K562 (cell line): ENCODE data around the gene ZNHIT1. TPM values are rescaled to one million over a fixed set of nuclear protein-coding genes. Genes with fewer than 3 reads are reported as not detected.
A peak's percentile ranks its signal among the peaks of the same experiment; 100 is the strongest.

Experiments used
- BCOR ChIP-seq: fragments of 450-650 bp; IDR thresholded peaks from 2 replicates; pipeline ENCODE4 v1.6.1; 2016
- BMI1 ChIP-seq: fragments of 150-350 bp; IDR thresholded peaks from 2 replicates; pipeline ENCODE4 v1.6.1; 2014; ENCODE audit warnings: low read length
- BRD4 ChIP-seq: fragments of 200-600 bp; sonication (generic); IDR thresholded peaks from 2 replicates; pipeline ENCODE4 v1.6.1; 2017; ENCODE audit warnings: inconsistent platforms
- CBFB ChIP-seq: sonication (generic); formaldehyde crosslinking; IDR thresholded peaks from 2 replicates; pipeline ENCODE4 v1.4.0; 2020; ENCODE audit warnings: mild to moderate bottlenecking, missing genetic modification reagents
- DACH1 ChIP-seq: fragments of 450-650 bp; IDR thresholded peaks from 2 replicates; pipeline ENCODE4 v1.6.1; 2018; ENCODE audit not compliant: partially characterized antibody
- ETS1 ChIP-seq: conservative IDR thresholded peaks from 2 replicates; pipeline ENCODE4 v1.6.1; 2011; ENCODE audit warnings: low read depth, mild to moderate bottlenecking, low read length; ENCODE audit not compliant: control insufficient read depth
- GATA2 ChIP-seq: sonication (generic); formaldehyde crosslinking; IDR thresholded peaks from 2 replicates; pipeline ENCODE4 v1.4.0; 2020; ENCODE audit warnings: mild to moderate bottlenecking, missing genetic modification reagents
- GTF3C2 ChIP-seq: IDR thresholded peaks from 3 replicates; pipeline ENCODE4 v1.6.1; 2011; ENCODE audit warnings: borderline replicate concordance, mild to moderate bottlenecking, moderate library complexity; ENCODE audit not compliant: insufficient read length; ENCODE audit errors: extremely low read depth
- HES1 ChIP-seq: fragments of 450-650 bp; IDR thresholded peaks from 2 replicates; pipeline ENCODE4 v1.6.1; 2016; ENCODE audit warnings: low read depth, mild to moderate bottlenecking, moderate library complexity
- ILF3 ChIP-seq: fragments of 450-650 bp; IDR thresholded peaks from 2 replicates; pipeline ENCODE4 v1.6.1; 2018; ENCODE audit warnings: antibody characterized with exemption, mild to moderate bottlenecking, moderate library complexity, borderline replicate concordance
- PHB2 ChIP-seq: fragments of 450-650 bp; IDR thresholded peaks from 2 replicates; pipeline ENCODE4 v1.6.1; 2017; ENCODE audit warnings: low read depth
- RCOR1 ChIP-seq, 2 experiments: IDR thresholded peaks; 2 replicates each; pipeline ENCODE4 v1.6.1; 2012; ENCODE audit warnings: low read depth in 2 of 2, low read length in 2 of 2, borderline replicate concordance in 1 of 2, improper control_type of control experiment in 1 of 2
- RUNX1 ChIP-seq: sonication (generic); IDR thresholded peaks from 2 replicates; pipeline ENCODE4 v1.6.1; 2016; ENCODE audit warnings: antibody characterized with exemption, low read depth
- SNRNP70 ChIP-seq: fragments of 200-400 bp; formaldehyde crosslinking; optimal IDR thresholded peaks from 2 replicates; pipeline ENCODE3; 2017; ENCODE audit warnings: low read depth, low read length
- TFAM ChIP-seq: fragments of 250-450 bp; sonication (Bioruptor Pico); conservative IDR thresholded peaks from 2 replicates; pipeline ENCODE4 v1.5.0; 2021; ENCODE audit warnings: mild to moderate bottlenecking, moderate library complexity
- THAP12 ChIP-seq: fragments of 250-450 bp; sonication (Bioruptor Pico); IDR thresholded peaks from 2 replicates; pipeline ENCODE4 v1.9.0; 2021; ENCODE audit warnings: mild to moderate bottlenecking, inconsistent platforms
- ZBTB34 ChIP-seq: fragments of 250-450 bp; sonication (Bioruptor Pico); IDR thresholded peaks from 2 replicates; pipeline ENCODE4 v1.8.0; 2021; ENCODE audit warnings: mild to moderate bottlenecking, moderate library complexity
- ZFX ChIP-seq: sonication (generic); formaldehyde crosslinking; IDR thresholded peaks from 2 replicates; pipeline ENCODE4 v1.8.0; 2022; ENCODE audit warnings: mild to moderate bottlenecking, missing genetic modification reagents, moderate library complexity
- ZNF311 ChIP-seq: fragments of 250-450 bp; sonication (Bioruptor Pico); IDR thresholded peaks from 2 replicates; pipeline ENCODE4 v1.4.0; 2020; ENCODE audit warnings: mild to moderate bottlenecking, moderate library complexity
- polyA plus RNA-seq, 8 experiments: library from polyadenylated mRNA; depleted of rRNA in 4 of 8; stranded (reverse) in 5 of 8; unstranded in 3 of 8; fragments of >200 nt; fragmentation: Nextera tagmentation in 2 of 8; fragmentation: Illumina TruSeq in 1 of 8; extraction: Ambion mirVana in 2 of 8; extraction: Trizol in 1 of 8; gene quantifications; 2 replicates each; pipeline versions ENCODE4 v1.2.1 to v1.2.3, GENCODE V29; 2011 to 2014; ENCODE audit warnings: inconsistent platforms in 1 of 8, missing spikeins in 1 of 8
- total RNA-seq, 7 experiments: library from RNA; depleted of rRNA in 6 of 7; stranded (reverse); fragments of >200 nt in 6 of 7; fragmentation: Illumina TruSeq in 2 of 7; extraction: Trizol in 2 of 7; gene quantifications; 2 replicates each; pipeline versions ENCODE4 v1.2.1 to v1.2.3, GENCODE V29; 2011 to 2021; ENCODE audit warnings: low replicate concordance in 1 of 7

ZNHIT1 gene
- total and polyA plus RNA-seq, 9 of the 15 experiments (the other 6 are each of a cell fraction or from before 2014, with no cell fraction given): 6.4 to 162 (median 70.1) TPM

- peak; percentile 86 for TF ChIP-seq ETS1
- no peak for TF ChIP-seq ZNF311 (CRISPR knock-in tag)
- TF ChIP-seq TFAM: no peak
- TF ChIP-seq RCOR1 (IDR thresholded peaks at IDR 0.05; ENCODE audit: borderline replicate concordance in 1 of 2, low read depth in 2 of 2, low read length in 2 of 2): peak in 1 of 2 experiments; percentile 73; a peak in 1 of 4 replicates
- TF ChIP-seq BRD4: no peak
- no peak for TF ChIP-seq GTF3C2
- no peak for TF ChIP-seq PHB2
- peak; percentile 22; the same call in 1 of the 2 replicates for TF ChIP-seq RUNX1
- TF ChIP-seq ZBTB34 (CRISPR knock-in tag): no peak
- 0 out of 2 replicates have a peak, but pooled peaks have one; percentile 40 for TF ChIP-seq HES1
- TF ChIP-seq ZFX (CRISPR knock-in tag): no peak; the same call in 1 of the 2 replicates
- no peak for TF ChIP-seq SNRNP70
- peak; percentile 67; the same call in 1 of the 2 replicates for TF ChIP-seq CBFB (CRISPR knock-in tag)
- TF ChIP-seq GATA2: no peak
- no peak for TF ChIP-seq THAP12 (CRISPR knock-in tag)
- peak; percentile 57; the same call in 1 of the 2 replicates for TF ChIP-seq BMI1
- no peak for TF ChIP-seq ILF3
- TF ChIP-seq DACH1: no peak
- no peak for TF ChIP-seq BCOR
Observed at GRCh38 chr7:101217388-101218235, at the start of gene ZNHIT1, which contains the start of gene PLOD3 (continued).
